Measurements from ENCODE around the gene MOB2. TPM values are rescaled to one million over a fixed set of nuclear protein-coding genes. Genes with fewer than 3 reads are reported as not detected.

Gene MOB2
- total RNA-seq, 1 experiment from 2014 or later = 22.7 TPM

- WGBS (ENCODE audit: extremely low coverage, insufficient read length, low lambda C conversion rate) = no CpG with 5 or more reads among the region's 28 CpGs
- no peaks in the 10 kb centered on the region for H3K9me3 ChIP-seq (ENCODE audit: control insufficient read depth, low read depth, low read length)
Observed at GRCh38 chr11:1442807-1443366, 43.7 kb downstream of the MOB2 start.

More at GRCh38 chr11:1442807-1443366, 43.7 kb downstream of the MOB2 start:
- Histone ChIP-seq H4K8ac (replicated peaks; ENCODE audit: insufficient read length, low read depth, low read length) (no peak overlapping the region), H3K56ac (ENCODE audit: insufficient read length, low read depth, low read length) (no peak overlapping the region), H3K27me3 (ENCODE audit: insufficient read depth, low read length) (no peaks in the 10 kb centered on the region), H2BK5ac (ENCODE audit: insufficient read length, low read length) (no peak overlapping the region), H3T11ph (ENCODE audit: low read length) (no peak overlapping the region), H3K4me1 (ENCODE audit: insufficient read depth, low read length) (no peaks in the 10 kb centered on the region), H2BK120ac (ENCODE audit: low read depth, low read length, poor library complexity, severe bottlenecking) (no peak overlapping the region), H4K91ac (ENCODE audit: insufficient read length, low read depth, low read length) (no peak overlapping the region), H4K20me1 (ENCODE audit: control insufficient read depth, insufficient read depth, insufficient read length) (no peaks in the 10 kb centered on the region), H3K18ac (ENCODE audit: insufficient read length, low read depth, low read length) (no peak overlapping the region), H3K79me1 (ENCODE audit: insufficient read depth, low read depth, low read length, poor library complexity, severe bottlenecking) (no peaks in the 10 kb centered on the region), H2BK20ac (ENCODE audit: low read depth, low read length, poor library complexity, severe bottlenecking) (no peak overlapping the region), H4K5ac (ENCODE audit: insufficient read length, low read depth, low read length) (no peak overlapping the region), H3K4ac (ENCODE audit: low read depth, low read length) (no peak overlapping the region), H2BK15ac (ENCODE audit: low read depth, low read length) (no peak overlapping the region), H3K23ac (ENCODE audit: insufficient read length, low read depth, low read length) (no peak overlapping the region), H3K4me2 (ENCODE audit: insufficient read depth, insufficient read length, low read length) (no peak overlapping the region), H2AK5ac (ENCODE audit: insufficient read length, low read length) (no peak overlapping the region), H3K79me2 (ENCODE audit: insufficient read depth, low read length) (no peaks in the 10 kb centered on the region), H2BK12ac (ENCODE audit: insufficient read length, low read depth, low read length) (no peak overlapping the region), H3K14ac (ENCODE audit: insufficient read depth, low read length) (no peak overlapping the region), H2AFZ (ENCODE audit: low read length) (no peak overlapping the region), H3K9ac (ENCODE audit: extremely low read depth, insufficient read length, low read length) (no peak overlapping the region), H3K27ac (ENCODE audit: insufficient read length, low read depth, low read length) (no peak overlapping the region), H3K23me2 (ENCODE audit: insufficient read length, low read depth, low read length, poor library complexity, severe bottlenecking) (no peaks in the 10 kb centered on the region)
- peaks cover 0 to 3% of the 10 kb centered on the region in 2 experiments; a peak in 1 of 4 replicates for H3K4me1 Mint-ChIP-seq
- H3K27me3 Mint-ChIP-seq (ENCODE audit: low read depth) = no peaks in the 10 kb centered on the region
- no peaks in the 10 kb centered on the region for H3K9me3 Mint-ChIP-seq
- H3K27ac Mint-ChIP-seq = no peak overlapping the region
- peaks cover 5 to 8% (median 5%) of the 10 kb centered on the region in 3 experiments; a peak in 6 of 7 replicates for H3K36me3 Mint-ChIP-seq (ENCODE audit: insufficient read depth in 1 of 3, low read depth in 3 of 3)
- TF ChIP-seq CTCF (conservative IDR thresholded peaks at IDR 0.05) = no peak
- DNase-seq = no peak
- no peak overlapping the region for H3K4me3 Mint-ChIP-seq
